ENCODE measurements around the gene ZDHHC19.
"Not testable (repeated sequence)": the region's sequence is repeated elsewhere in the genome, so short reads cannot be mapped to it uniquely, and the experiment has no call there.

Gene ZDHHC19

DNA sequence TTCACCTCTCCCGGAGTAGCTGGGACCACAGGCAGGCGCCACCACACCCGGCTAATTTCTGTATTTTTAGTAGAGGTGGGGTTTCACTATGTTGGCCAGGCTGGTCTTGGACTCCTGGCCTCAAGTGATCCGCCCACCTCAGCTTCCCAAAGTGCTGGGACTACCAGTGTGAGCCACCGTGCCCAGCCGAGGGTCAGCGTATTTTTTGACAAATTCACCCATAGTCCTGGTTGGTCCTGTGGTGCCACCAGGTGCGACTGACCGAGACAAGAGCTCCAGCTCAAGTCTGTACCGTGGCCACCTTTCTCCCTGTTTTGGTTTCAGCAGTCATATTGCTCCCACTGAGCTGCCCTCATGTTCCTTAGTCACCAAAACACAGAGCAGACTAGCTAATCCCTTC, 13.9 kb upstream of the ZDHHC19 start:
- DNase-seq: no peak

DNA sequence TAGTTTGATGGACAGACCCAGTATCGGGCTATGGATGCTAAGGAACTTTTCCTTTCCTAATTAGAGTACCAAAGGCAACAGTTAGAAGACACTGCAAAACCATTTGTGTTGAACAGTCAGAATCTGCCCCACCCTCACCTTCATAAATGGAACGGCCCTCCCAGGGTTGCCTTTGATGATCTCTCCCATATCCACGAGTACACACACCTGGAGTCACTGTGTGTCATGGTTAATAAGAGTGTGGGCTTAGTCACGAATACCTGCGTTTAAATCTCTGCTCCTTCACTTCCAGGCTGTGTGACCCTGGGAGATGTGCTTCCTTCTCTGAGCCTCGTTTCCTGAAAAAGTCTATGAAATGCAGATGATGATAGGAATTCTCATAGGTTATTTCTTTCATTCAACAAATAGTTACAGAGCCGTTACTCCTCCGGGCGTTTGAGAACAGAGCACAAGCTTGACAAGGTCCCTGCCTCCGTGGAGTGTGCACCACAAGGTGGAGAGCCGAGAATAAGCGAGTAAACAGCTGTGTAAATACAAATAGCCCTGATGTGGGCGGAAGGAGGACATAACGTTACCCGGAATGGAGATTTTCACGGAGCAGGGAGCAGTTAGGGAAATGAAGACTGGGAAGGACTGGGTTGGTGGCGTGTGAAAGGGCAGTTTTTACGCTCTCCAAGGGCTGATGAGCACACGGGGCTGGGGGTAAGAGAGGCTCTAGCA, 11.8 kb upstream of the ZDHHC19 start:
- peak; percentile 16 for DNase-seq

DNA sequence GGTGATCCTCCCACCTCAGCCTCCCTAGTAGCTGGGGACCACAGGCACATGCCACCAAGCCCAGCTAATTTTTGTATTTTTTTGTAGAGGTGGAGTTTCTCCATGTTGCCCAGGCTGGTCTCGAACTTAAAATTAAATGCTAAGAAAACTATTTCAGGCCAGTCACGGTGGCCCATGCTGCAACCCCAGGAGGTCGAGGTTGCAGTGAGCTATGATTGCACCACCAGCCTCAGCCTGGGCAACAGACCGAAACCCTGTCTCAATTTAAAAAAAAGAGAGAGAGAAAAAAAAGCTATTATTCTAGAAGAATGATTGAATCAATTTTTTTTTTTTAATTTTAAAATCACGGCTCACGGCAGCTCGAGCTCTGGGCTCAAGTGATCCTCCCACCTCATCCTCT, 9.8 kb upstream of the ZDHHC19 start:
- DNase-seq: no peak

DNA sequence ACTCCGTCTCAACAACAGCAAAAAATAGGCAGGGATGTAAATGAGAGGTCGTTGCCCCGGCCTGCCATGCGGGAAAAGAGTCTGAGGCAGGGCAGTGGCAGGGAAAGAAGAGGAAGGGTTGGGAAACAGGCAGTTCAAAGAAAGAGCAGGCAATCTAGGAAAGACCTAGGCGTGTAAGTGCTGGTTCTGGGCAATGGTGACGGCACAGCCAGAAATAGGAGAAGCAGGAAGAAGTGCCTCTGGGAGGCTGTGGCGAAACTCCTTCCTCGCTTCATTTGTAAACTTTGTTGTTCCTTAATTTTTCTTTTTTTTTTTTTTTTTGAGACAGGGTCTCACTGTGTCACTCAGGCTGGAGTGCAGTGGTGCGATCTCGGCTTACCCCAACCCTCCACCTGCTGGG, 9.4 kb upstream of the ZDHHC19 start:
- DNase-seq: no peak

DNA sequence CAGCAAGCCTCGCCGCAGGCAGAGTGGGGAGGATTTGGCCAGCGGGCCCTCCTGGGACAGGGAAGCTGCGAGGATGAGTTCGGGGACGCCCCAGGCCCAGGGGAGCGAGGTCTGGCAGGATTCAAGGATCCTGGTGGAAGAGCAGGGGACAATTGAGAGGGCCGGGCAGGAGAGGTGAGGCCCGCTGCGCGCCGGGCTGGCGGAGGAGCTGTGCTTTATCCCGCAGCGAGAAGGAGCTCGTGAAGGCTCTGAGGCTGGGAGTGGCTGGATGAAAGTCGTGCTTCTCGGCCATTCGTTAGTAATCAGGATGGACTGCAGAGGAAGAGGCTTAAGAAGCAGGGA, 8.7 kb upstream of the ZDHHC19 start:
- no peak for DNase-seq

DNA sequence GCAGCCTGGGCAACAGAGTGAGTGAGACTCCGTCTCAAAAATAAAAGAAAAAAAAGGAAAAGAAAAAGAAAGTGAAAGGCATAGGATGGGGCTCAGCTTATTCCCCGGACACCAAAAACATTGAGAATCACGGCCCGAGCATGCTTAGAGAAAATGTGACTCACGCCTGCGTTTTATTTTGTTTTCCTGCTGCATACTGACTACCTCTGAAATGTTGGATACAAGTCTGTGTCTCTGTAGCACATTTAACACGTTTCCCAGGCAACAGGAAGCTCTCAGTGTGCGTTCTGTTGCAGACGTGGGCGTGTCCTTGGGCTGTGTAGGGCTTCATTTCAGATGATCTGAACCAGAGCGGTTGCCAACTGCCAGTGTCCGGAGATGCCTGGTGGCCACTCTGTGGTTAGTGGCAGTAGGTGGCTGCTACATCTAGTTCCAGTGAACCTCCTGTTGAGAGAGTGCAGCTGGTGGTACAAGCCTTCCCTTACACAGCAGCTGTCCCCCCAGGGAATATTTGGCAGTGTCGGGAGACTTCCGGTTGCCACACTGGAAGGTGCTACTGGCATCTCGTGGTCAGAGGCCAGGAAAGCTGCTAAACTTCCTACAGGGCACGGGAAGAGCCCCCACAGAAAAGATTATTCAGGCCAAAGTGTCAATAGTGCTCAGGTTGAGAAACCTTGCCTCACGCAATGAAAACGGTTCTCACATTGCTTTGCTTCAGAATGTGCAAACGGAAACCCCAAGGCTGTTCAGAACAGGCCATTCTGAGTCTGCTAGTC, 8.2 kb upstream of the ZDHHC19 start:
- DNase-seq: peak; percentile 76

DNA sequence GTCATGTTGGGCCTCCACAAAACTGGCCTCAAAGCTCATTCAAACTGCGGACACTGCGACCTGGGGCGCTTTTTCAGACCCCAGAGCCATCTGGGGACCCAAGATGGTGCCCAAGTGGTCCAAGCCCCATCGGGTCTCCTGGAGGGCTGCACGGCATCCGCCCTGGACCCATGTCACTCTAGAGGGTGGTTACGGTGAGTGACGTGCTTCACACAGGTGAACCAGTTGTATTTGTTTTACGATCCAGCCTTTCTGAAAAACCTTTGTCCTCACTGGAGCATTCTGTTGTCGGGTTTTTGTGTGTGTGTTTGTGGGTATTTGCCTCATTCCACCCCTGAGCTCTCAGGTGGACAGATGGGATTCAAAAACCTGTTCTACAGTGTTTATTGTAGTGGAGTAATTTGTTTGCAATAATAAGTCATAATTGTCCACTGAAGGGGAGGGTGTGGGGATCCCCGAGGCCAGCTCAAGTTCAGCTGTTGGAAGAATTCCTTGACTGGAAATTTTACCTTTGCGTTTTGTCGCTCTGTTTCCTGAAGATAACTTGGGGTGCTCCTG, 7.0 kb upstream of the ZDHHC19 start:
- DNase-seq: no peak

DNA sequence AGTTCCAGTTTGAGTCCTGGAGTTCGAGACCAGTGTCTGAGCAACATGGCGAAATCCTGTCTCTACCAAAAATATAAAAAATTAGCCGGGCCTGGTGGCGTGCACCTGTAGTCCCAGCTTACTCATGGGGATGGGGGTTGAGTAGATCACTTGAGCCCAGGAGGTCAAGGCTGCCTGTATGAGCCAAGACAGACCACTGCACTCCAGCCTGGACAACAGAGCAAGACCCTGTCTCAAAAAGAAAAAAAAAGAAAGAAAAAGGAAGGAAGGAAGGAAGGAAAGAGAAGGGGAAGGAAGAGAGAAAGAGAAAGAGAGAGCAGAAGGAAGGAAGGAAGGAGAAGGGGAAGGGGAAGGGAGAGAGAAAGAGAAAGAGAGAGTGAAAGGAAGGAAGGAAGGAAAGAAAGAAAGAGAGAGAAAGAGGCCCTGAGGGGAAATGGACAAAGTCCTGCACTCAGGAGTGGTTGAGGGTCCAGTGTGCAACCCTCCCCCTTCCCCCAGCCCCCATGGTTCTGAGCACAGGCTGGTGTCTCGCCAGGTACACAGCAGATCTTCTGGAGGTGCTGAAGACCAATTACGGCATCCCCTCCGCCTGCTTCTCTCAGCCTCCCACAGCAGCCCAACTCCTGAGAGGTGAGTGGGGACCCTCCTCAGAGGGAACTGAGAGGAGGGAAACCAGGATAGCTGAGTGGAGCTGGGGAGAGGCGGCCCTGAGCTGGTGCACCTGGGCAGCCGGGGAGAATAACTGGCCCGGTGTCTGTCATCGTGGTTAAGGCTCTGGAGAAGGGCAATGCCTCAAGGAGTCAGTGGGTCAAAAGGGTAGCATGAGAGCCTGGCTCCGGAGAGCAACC, 6.3 kb upstream of the ZDHHC19 start:
- DNase-seq: no peak

DNA sequence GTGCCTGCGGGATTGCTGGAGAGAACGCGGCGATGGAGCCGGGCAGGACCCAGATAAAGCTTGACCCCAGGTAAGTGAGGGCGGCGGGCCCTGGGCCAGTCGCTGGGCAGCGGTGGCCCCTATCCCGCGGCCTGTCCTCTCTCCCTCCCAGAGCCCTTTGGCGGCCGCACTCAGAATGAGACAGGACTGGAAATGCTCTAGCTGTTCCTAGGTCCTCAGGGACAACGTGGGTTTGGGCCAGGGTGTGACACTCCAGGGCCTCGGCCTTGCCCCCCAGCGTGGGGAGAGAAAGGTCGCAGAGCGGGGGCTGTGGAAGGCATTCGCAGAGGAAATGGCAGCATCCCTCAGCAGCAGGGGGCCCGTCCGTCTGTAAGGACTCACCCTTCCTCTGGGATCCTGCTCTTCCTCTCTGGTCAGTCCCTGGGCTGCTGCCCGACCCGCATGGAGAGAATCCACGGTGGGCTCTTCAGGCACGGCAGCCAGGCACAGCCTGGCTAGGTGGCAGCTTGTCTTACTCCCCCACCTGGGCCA, 5.5 kb upstream of the ZDHHC19 start:
- no peak for DNase-seq

DNA sequence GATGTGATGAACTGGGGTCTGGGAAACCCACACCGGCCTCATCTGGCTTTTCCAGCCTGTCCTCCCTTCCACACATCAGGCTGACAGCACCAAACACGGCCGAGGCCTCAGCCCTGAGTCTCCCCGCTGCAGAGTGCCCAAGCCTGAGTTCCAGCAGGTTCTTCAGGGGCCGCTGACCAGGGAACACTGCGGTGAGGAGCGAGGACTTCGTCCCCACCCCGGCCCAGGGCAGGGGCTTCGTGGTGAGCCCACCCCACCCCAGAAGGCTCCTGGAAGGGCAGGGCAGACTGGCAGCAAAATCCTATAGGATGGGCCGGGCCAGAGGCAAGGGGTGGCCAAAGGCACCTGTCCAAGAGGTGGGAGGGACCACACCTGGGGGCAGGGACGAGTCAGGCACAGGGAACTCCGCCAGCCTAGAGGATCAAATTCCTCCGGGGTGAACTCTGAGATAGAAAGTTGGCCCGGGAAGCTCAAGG, 4.9 kb upstream of the ZDHHC19 start, which contains the start of gene SLC51A:
TSS of gene SLC51A (plus strand) at position 446 of the 476 bp plus-strand sequence. CDS start 179 bp downstream, outside the sequence.
- no peak for DNase-seq

DNA sequence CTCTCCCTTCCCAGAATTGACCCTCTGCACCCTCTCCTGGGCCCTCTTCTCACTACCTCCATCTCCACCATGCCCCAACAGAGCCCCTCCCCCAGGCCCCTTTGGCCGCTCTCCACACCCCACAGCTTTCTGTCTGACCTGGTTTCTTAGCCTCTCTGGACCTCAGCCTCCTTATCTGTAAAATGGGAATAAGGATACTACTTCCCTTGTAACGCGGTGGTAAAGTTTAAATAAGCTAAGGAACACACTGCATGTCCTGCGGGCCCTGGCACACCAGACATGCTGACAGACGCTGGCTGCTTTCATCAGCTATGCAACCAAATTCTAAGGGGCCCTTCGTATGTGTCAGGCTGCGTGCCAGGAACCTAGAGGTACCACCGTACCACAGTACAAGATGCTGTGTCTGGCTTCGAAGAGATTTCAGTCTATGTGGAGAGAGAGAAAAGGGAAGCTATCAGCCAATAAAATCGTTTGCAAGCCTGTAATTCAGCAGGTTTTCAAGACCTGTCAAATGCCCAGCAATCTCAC, 4.4 kb upstream of the ZDHHC19 start:
- DNase-seq: no peak

DNA sequence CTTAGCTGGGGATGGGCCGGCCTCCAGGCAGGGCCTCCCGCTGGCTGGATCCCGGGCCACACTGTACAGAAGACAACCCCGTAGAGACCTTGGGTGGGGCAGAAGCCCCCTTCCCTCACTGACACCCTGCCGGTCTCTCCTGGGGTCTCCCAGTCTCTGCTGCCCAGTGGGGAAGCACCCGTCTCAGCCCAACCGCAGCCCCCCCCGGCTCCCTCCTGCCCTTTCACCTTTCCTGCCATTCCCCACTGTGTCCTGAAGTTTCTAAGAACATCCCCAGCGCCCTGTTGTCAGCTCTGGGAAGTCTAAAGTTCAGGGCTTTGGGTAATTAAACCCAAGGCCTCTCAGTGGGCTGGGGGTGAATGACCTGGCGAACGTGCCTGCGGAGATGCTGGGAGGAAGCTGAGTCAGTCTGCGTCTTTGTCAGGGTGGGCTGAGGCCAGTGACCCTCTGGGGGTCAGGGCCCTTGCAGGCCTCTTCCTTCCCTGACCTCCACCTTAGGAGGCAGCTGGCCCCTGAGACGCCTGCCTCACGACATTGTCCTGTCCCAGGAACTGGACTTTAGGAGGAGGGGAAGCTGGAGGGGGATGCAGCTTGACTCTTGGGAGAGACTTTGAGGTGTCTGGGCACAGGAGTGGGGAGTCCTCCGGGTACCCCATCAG, 3.7 kb upstream of the ZDHHC19 start:
- no peak for DNase-seq

DNA sequence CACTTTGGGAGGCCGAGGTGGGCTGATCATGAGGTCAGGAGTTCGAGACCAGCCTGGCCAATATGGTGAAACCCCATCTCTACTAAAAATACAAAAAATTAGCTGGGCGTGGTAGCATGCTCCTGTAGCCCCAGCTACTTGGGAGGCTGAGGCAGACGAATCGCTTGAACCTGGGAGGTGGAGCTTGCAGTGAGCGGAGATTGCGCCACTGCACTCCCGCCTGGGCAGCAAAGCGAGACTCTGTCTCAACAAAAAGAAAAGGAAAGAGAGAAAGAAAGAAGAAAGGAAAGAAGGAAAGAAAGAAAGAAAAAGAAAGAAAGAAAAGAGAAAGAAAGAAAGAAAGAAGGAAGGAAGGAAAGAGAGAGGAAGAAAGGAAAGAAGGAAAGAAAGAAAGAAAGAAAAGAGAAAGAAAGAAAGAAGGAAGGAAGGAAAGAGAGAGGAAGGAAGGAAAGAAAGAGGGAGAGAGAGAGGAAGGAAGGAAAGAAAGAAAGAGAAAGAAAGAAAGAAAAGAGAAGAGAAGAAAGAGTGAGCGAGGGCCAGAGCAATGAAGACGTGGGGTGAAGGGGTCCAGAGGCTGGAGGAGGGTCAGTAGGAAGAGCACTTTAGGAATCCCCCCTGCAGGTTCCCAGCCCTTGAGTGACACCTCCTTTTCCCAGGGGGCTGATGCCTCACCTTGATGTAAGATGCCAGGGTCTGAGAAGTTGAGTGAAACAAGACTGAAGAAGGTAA, 1.1 kb downstream of the ZDHHC19 start:
- DNase-seq: not testable (repeated sequence)

DNA sequence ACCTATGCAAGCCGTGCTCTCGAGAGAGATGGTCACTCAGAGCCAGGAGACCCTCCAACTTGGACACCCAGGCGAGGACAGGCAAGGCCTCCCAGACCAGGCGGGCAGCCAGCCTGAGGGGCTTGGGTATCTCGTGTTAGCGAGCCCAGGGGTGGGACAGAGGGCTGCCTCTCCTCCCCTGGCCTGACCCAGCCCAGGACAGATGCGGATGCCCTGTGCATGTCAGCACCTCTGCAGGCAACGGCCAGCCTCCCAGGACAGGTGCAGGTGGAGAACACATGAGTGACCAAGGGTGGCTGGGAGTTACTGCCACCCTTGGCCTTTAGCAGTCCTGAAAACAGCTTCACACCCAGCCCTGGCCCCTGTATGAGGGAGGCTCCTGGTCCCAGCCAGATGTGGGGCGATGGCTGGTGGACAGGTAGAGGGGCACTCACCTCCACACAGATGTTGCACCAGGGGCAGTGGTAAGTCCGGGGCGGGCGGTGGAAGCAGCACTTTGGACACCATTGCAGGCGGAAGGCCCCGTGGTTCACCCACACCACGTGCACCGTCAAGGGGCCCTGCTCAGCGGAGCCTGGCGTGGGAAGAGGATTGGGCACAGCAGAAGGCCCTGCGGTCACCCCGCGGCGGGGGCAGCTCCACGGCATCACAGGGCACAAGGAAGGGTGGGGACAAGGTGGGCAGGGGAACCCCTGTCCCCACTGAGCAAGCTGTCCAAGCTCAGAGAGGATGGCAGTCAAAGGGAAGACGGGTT, 2.1 kb downstream of the ZDHHC19 start:
- no peak for DNase-seq

DNA sequence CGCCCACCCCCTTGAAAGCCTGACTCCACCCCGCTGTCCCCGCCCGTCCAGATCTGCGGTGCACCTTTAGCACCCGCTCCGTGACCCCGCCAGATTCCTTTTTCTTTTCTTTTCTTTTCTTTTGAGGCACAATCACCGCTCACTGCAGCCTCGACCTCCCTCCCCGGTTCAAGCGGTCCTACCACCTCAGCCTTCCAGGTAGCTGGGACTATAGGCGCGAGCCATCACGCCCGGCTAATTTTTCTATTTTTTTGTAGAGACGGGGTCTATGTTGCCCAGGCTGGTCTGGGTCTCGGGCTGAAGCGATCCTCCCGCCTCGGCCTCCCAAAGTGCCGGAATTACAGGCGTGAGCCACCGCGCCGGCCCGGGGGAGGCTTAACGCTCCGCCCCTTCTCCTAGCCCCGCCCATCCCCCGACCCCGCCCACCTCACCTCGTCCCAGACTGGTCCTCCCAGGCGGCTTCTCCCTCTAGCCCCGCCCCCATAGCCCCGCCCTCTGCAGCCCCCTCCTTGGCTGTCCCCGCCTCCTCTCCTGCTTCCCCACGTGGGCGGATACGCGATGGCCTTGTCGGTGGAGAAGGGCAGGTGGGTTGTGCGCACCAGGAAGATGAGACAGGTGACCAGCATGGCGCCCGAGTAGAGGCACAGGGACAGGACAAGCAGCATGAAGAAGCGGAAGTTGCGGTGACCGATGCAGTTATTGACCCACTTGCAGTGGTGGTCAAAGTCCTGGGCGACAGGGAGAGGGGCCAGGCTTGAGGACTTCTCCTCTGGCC, 3.2 kb downstream of the ZDHHC19 start:
- peak; percentile 76 for DNase-seq

DNA sequence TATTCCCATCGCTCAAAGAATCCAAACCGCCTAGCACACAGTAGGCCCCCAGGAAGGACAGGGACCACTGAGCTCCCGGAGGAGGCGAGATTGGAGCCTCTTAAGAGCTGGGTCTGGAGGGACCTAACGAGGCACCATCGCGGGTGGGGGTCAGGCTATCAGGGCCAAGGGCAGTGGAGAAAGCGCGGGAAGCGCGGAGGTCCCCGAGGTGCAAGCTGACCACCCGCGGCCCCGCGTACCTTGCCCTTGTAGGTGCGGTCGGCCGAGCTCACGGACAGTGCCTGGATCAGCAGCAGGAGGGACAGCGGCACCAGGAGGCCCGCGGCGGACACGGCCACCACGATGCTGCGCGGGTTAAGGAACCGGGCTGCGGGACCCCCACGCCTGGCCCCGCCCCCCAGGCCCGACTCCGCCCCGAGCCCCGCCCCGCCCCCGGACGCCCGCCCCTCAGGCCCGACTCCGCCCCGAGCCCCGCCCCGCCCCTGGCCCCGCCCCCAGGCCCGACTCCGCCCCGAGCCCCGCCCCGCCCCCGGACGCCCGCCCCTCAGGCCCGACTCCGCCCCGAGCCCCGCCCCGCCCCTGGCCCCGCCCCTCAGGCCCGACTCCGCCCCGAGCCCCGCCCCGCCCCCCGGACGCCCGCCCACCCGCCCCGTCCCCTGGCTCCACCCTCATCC, 3.9 kb downstream of the ZDHHC19 start:
- DNase-seq: no peak

DNA sequence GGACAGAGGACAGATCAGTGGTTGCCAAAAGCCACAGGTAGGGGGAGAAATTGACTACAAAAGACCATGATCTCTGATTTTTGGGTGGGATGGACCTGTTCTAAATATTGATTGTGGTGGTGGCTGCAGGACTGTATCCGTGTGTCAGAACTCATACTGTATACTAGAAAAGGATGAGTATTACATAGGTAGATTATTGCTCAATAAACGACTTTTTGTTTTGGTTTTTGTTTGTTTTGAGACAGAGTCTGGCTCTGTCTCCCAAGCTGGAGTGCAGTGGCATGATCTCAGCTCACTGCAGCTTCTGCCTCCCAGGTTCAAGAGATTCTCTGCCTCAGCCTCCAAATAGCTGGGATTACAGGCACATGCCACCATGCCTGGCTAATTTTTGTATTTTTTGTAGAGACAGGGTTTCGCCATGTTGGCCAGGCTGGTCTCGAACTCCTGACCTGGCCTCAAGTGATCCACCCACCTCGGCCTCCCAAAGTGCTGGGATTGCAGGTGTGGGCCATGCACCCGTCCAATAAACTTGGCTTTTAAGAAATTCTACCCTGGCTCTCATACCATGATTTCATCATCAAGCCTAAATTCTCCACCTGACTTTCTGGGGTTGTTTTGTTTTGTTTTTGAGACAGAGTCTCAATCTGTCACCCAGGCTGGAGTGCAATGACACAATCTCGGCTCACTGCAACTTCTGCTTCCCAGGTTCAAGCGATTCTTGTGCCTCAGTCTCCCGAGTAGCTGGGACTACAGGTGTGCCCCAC, 5.6 kb downstream of the ZDHHC19 start:
- DNase-seq: not testable (repeated sequence)

DNA sequence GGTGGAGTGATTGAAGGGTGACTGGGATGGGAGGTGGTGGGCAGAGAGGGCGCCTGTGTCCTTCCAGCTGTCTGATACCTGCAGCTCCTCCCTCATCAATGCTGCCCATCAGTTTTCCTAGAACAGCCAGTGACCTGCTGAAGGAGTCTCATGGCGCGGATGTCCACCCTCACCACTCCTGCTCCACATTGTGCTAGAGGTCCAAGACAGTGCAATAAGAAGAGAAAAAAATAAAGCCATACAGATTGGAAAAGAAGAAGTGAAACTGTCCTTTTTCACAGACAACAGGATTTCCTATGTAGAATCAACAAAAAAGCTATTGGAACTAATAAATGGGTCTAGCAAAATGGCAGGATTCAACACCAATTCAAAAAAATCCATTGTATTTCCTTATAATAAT, 7.4 kb downstream of the ZDHHC19 start:
- DNase-seq: no peak
